RCC 7860 (cell line): ENCODE data around the gene RP2.

Source experiments
- DNase-seq: peaks from one replicate; pipeline ENCODE4 v3.0.0-alpha.2; 2015; ENCODE audit warnings: low spot score
- FAIRE-seq: peaks from 2 replicates; lab custom pipeline; 2012; peaks lifted over from hg19 to GRCh38; lab: Jason Lieb, UNC

Gene RP2

GRCh38 chrX:46916273-46916672, 79.4 kb downstream of the RP2 start:
- DNase-seq: no peak
- no peak for FAIRE-seq

- DNase-seq (no peak), FAIRE-seq (no peak)
Observed at GRCh38 chrX:46917622-46918021, 80.8 kb downstream of the RP2 start.

GRCh38 chrX:46918434-46918833, 81.6 kb downstream of the RP2 start:
- no peak for FAIRE-seq
- no peak for DNase-seq

GRCh38 chrX:46920235-46920634, 83.4 kb downstream of the RP2 start:
- FAIRE-seq (no peak), DNase-seq (no peak)

- no peak for DNase-seq
Observed at GRCh38 chrX:46922611-46923010, 85.8 kb downstream of the RP2 start.

GRCh38 chrX:46927718-46928117, 90.9 kb downstream of the RP2 start:
- FAIRE-seq: no peak

More at GRCh38 chrX:46922611-46923010, 85.8 kb downstream of the RP2 start:
- no peak for FAIRE-seq

GRCh38 chrX:46929439-46930261, 92.8 kb downstream of the RP2 start:
- DNase-seq (peak; percentile 13), FAIRE-seq (no peak)

More at GRCh38 chrX:46927718-46928117, 90.9 kb downstream of the RP2 start:
- no peak for DNase-seq
